Trophoblast cell (in vitro differentiated cells and primary cell): ENCODE data around the gene ROPN1B.

Experiments
- DNase-seq, 2 donors: peaks; one replicate each; pipeline ENCODE4 v3.0.0-alpha.2; 2016
- H2AFZ ChIP-seq: 2 replicates; pipeline ENCODE4 v1.6.1; 2013; ENCODE audit warnings: low read length, moderate library complexity, mild to moderate bottlenecking; ENCODE audit not compliant: insufficient read depth, poor library complexity
- H2AK5ac ChIP-seq: 2 replicates; pipeline ENCODE4 v1.6.1; 2013; ENCODE audit warnings: mild to moderate bottlenecking, low read length
- H2BK120ac ChIP-seq: 2 replicates; pipeline ENCODE4 v1.6.1; 2013; ENCODE audit warnings: low read length, mild to moderate bottlenecking, moderate library complexity; ENCODE audit not compliant: insufficient read depth, poor library complexity
- H2BK12ac ChIP-seq: 2 replicates; pipeline ENCODE4 v1.6.1; 2013; ENCODE audit warnings: mild to moderate bottlenecking, low read length, moderate library complexity
- H2BK5ac ChIP-seq: 2 replicates; pipeline ENCODE4 v1.6.1; 2013; ENCODE audit warnings: low read length, low read depth, moderate library complexity, mild to moderate bottlenecking; ENCODE audit not compliant: poor library complexity
- H3K14ac ChIP-seq: 2 replicates; pipeline ENCODE4 v1.6.1; 2013; ENCODE audit warnings: mild to moderate bottlenecking, low read length
- H3K18ac ChIP-seq: 2 replicates; pipeline ENCODE4 v1.6.1; 2013; ENCODE audit warnings: mild to moderate bottlenecking, low read length
- H3K23ac ChIP-seq: 2 replicates; pipeline ENCODE4 v1.6.1; 2013; ENCODE audit warnings: low read length
- H3K27ac ChIP-seq: 2 replicates; pipeline ENCODE4 v1.5.1; 2013; ENCODE audit warnings: low read depth, mild to moderate bottlenecking, inconsistent platforms, low read length, moderate library complexity
- H3K27me3 ChIP-seq: 2 replicates; pipeline ENCODE4 v1.6.1; 2013; ENCODE audit warnings: inconsistent platforms, mild to moderate bottlenecking, low read length, moderate library complexity; ENCODE audit not compliant: insufficient read depth
- H3K36me3 ChIP-seq, 2 experiments: 1 replicate in 1 of 2; 2 replicates in 1 of 2; pipeline ENCODE4 v1.6.1; 2013; ENCODE audit warnings: low read length in 2 of 2, mild to moderate bottlenecking in 2 of 2, moderate library complexity in 1 of 2; ENCODE audit not compliant: insufficient read depth in 2 of 2, control insufficient read depth in 1 of 2
- H3K4ac ChIP-seq: 2 replicates; pipeline ENCODE4 v1.6.1; 2013; ENCODE audit warnings: low read depth, mild to moderate bottlenecking, low read length, moderate library complexity
- H3K4me1 ChIP-seq, 2 experiments: 1 replicate in 1 of 2; 2 replicates in 1 of 2; pipeline ENCODE4 v1.6.1; 2013; ENCODE audit warnings: low read length in 2 of 2, mild to moderate bottlenecking in 2 of 2, moderate library complexity in 1 of 2; ENCODE audit not compliant: insufficient read depth in 2 of 2, control insufficient read depth in 1 of 2
- H3K4me2 ChIP-seq: 2 replicates; pipeline ENCODE4 v1.6.1; 2013; ENCODE audit warnings: inconsistent platforms, mild to moderate bottlenecking, low read length, moderate library complexity
- H3K4me3 ChIP-seq: 2 replicates; pipeline ENCODE4 v1.5.1; 2013; ENCODE audit warnings: mild to moderate bottlenecking, low read depth, low read length, inconsistent platforms
- H3K79me1 ChIP-seq: one replicate; pipeline ENCODE4 v1.6.1; 2013; ENCODE audit warnings: low read length
- H3K79me2 ChIP-seq: 2 replicates; pipeline ENCODE4 v1.6.1; 2013; ENCODE audit warnings: low read length, mild to moderate bottlenecking; ENCODE audit not compliant: control insufficient read depth, insufficient read depth, poor library complexity
- H3K9ac ChIP-seq: 2 replicates; pipeline ENCODE4 v1.6.1; 2013; ENCODE audit warnings: mild to moderate bottlenecking, low read length
- H3K9me3 ChIP-seq: 2 replicates; pipeline ENCODE4 v1.6.1; 2013; ENCODE audit warnings: low read depth, mild to moderate bottlenecking, control low read depth, inconsistent platforms, low read length; ENCODE audit not compliant: insufficient read depth
- H4K12ac ChIP-seq: 2 replicates; pipeline ENCODE4 v1.6.1; 2013; ENCODE audit warnings: low read depth, mild to moderate bottlenecking, low read length, moderate library complexity
- H4K8ac ChIP-seq: 2 replicates; pipeline ENCODE4 v1.6.1; 2013; ENCODE audit warnings: low read depth, mild to moderate bottlenecking, low read length, moderate library complexity
- H4K91ac ChIP-seq: one replicate; pipeline ENCODE4 v1.6.1; 2013; ENCODE audit warnings: low read depth, mild to moderate bottlenecking, low read length, moderate library complexity
- WGBS: extraction: QIAGEN DNeasy Blood & Tissue Kit; methylation state at CpG from one replicate; pipeline ENCODE4 v1.1.7; 2013; ENCODE audit warnings: missing lambda C conversion rate; ENCODE audit not compliant: insufficient read length, insufficient coverage; ENCODE audit errors: extremely low coverage; 5-methylcytosine and 5-hydroxymethylcytosine counted together

The ROPN1B gene

GRCh38 chr3:126025862-126026261, 56.9 kb downstream of the ROPN1B start:
- Histone ChIP-seq H3K23ac (no peak overlapping the region), H3K27me3 (no peaks in the 10 kb centered on the region), H2BK12ac (no peak overlapping the region), H3K9ac (no peak overlapping the region), H4K12ac (no peak overlapping the region), H2BK120ac (no peak overlapping the region), H3K4ac (no peak overlapping the region), H3K4me3 (no peak overlapping the region), H2AK5ac (no peak overlapping the region), H4K91ac (no peak overlapping the region), H3K79me1 (no peaks in the 10 kb centered on the region), H3K4me2 (no peak overlapping the region), H3K18ac (no peak overlapping the region), H4K8ac (no peak overlapping the region), H3K14ac (no peak overlapping the region), H3K36me3 (peaks cover 0 to 13% of the 10 kb centered on the region in 2 experiments), H3K79me2 (no peaks in the 10 kb centered on the region), H2AFZ (no peak overlapping the region), H3K4me1 (no peaks in the 10 kb centered on the region), H3K9me3 (peaks cover 15% of the 10 kb centered on the region), H2BK5ac (no peak overlapping the region), H3K27ac (no peak overlapping the region)
- DNase-seq: no peak
- WGBS: no CpG with 5 or more reads among the region's 4 CpGs

- H4K12ac ChIP-seq: no peak overlapping the region
- H3K36me3 ChIP-seq: peaks cover 0 to 13% of the 10 kb centered on the region in 2 experiments
- WGBS: no CpG with 5 or more reads among the region's 11 CpGs
- H2AK5ac ChIP-seq: no peak overlapping the region
- no peaks in the 10 kb centered on the region for H3K79me2 ChIP-seq
- H3K27ac ChIP-seq: no peak overlapping the region
- H4K8ac ChIP-seq: no peak overlapping the region
- no peaks in the 10 kb centered on the region for H3K79me1 ChIP-seq
- no peak overlapping the region for H3K9ac ChIP-seq
- no peak overlapping the region for H2BK12ac ChIP-seq
- H2AFZ ChIP-seq: no peak overlapping the region
- H3K23ac ChIP-seq: no peak overlapping the region
- H3K14ac ChIP-seq: no peak overlapping the region
- H2BK5ac ChIP-seq: no peak overlapping the region
- no peak for DNase-seq
- H3K4me2 ChIP-seq: no peak overlapping the region
- H3K18ac ChIP-seq: no peak overlapping the region
- no peak overlapping the region for H3K4me3 ChIP-seq
- no peak overlapping the region for H4K91ac ChIP-seq
- no peaks in the 10 kb centered on the region for H3K27me3 ChIP-seq
- peaks cover 15% of the 10 kb centered on the region for H3K9me3 ChIP-seq
- no peak overlapping the region for H3K4ac ChIP-seq
- H3K4me1 ChIP-seq: no peaks in the 10 kb centered on the region
- no peak overlapping the region for H2BK120ac ChIP-seq
Measured at GRCh38 chr3:126026277-126026751, 57.3 kb downstream of the ROPN1B start.

GRCh38 chr3:126026761-126027160, 57.8 kb downstream of the ROPN1B start:
- DNase-seq: no peak
- Histone ChIP-seq H2BK12ac (no peak overlapping the region), H3K79me2 (no peaks in the 10 kb centered on the region), H3K4me3 (no peak overlapping the region), H2BK120ac (no peak overlapping the region), H3K4ac (no peak overlapping the region), H3K27me3 (no peaks in the 10 kb centered on the region), H3K23ac (no peak overlapping the region), H2BK5ac (no peak overlapping the region), H3K9ac (no peak overlapping the region), H3K4me2 (no peak overlapping the region), H3K79me1 (no peaks in the 10 kb centered on the region), H4K12ac (no peak overlapping the region), H3K9me3 (peaks cover 15% of the 10 kb centered on the region), H3K27ac (no peak overlapping the region), H3K36me3 (peaks cover 0 to 13% of the 10 kb centered on the region in 2 experiments), H2AK5ac (no peak overlapping the region), H3K18ac (no peak overlapping the region), H4K91ac (no peak overlapping the region), H3K4me1 (no peaks in the 10 kb centered on the region), H2AFZ (no peak overlapping the region), H4K8ac (no peak overlapping the region), H3K14ac (no peak overlapping the region)
- no CpG with 5 or more reads among the region's 6 CpGs for WGBS

GRCh38 chr3:126028096-126028495, 59.1 kb downstream of the ROPN1B start:
- DNase-seq: no peak
- no peak overlapping the region for H3K9ac ChIP-seq
- H2AFZ ChIP-seq: no peak overlapping the region
- H3K9me3 ChIP-seq: peaks cover 15% of the 10 kb centered on the region
- H3K4ac ChIP-seq: no peak overlapping the region
- no peak overlapping the region for H2BK5ac ChIP-seq
- no peak overlapping the region for H3K14ac ChIP-seq
- no CpG with 5 or more reads among the region's 4 CpGs for WGBS
- no peak overlapping the region for H3K27ac ChIP-seq
- H3K4me3 ChIP-seq: no peak overlapping the region
- no peaks in the 10 kb centered on the region for H3K4me1 ChIP-seq
- H2AK5ac ChIP-seq: no peak overlapping the region
- no peak overlapping the region for H2BK12ac ChIP-seq
- H3K79me1 ChIP-seq: no peaks in the 10 kb centered on the region
- H3K36me3 ChIP-seq: peaks cover 0 to 13% of the 10 kb centered on the region in 2 experiments
- H2BK120ac ChIP-seq: no peak overlapping the region
- no peak overlapping the region for H4K8ac ChIP-seq
- no peak overlapping the region for H4K12ac ChIP-seq
- H4K91ac ChIP-seq: no peak overlapping the region
- H3K18ac ChIP-seq: no peak overlapping the region
- H3K4me2 ChIP-seq: no peak overlapping the region
- no peaks in the 10 kb centered on the region for H3K79me2 ChIP-seq
- no peaks in the 10 kb centered on the region for H3K27me3 ChIP-seq
- no peak overlapping the region for H3K23ac ChIP-seq
